ENCODE measurements around the gene TBCE. TPM values are rescaled to one million over a fixed set of nuclear protein-coding genes. Genes with fewer than 3 reads are reported as not detected.

Gene TBCE
- total and polyA plus RNA-seq, 9 of the 15 experiments (the other 6 are each of a cell fraction or from before 2014, with no cell fraction given): 52.6 to 92.1 (median 82.1) TPM

GRCh38 chr1:235329139-235329902, 37.9 kb upstream of the TBCE start:
- H3K4me2 ChIP-seq (ENCODE audit: insufficient read depth, low read length): peak overlapping the region; percentile 98
- ATAC-seq: peak; percentile 14
- CTCF ChIA-PET (ENCODE audit: low intra/inter-chr PET ratio): interaction anchor here (1.3 kb wide), 1 partner anchor 85 kb away, joined by 6 read pairs; no protein-coding TSS in a partner anchor
- no peak for FAIRE-seq
- H3K9me1 ChIP-seq (ENCODE audit: control insufficient read depth, insufficient read depth, low read length): no peaks in the 10 kb centered on the region
- POLR2A ChIA-PET: interaction anchor here (0.6 to 2.1 kb wide), 10 partner anchors 13 to 247 kb away, joined by 3 to 12 read pairs (median 3); partner anchors contain the start of gene TBCE
- intact Hi-C loops (cut with micrococcal nuclease) (loop anchor here (2.0 kb wide), 2 partner anchors 85 to 175 kb away; partner anchors contain the start of gene B3GALNT2), in situ Hi-C loops (cut with MboI) (no loop called here)
- H3K79me2 ChIP-seq (ENCODE audit: control insufficient read depth, insufficient read depth, low read length): peaks cover 92% of the 10 kb centered on the region
- BruUV-seq (replicated peaks): TSS peak; percentile 65
- H4K20me1 ChIP-seq (replicated peaks; ENCODE audit: control insufficient read depth, insufficient read depth, low read length): no peaks in the 10 kb centered on the region; the same call in 1 of the 2 replicates
- H3K9me3 ChIP-seq (replicated peaks; ENCODE audit: control insufficient read depth, insufficient read depth, low read depth, low read length): no peaks in the 10 kb centered on the region
- peak overlapping the region; percentile 98 for H2AFZ ChIP-seq (ENCODE audit: low read depth, low read length)
- peaks cover 24% of the 10 kb centered on the region; the same call in 2 of the 3 replicates for H3K36me3 ChIP-seq (ENCODE audit: control insufficient read depth, insufficient read depth, low read length)
- WGBS (ENCODE audit: insufficient coverage, low coverage, missing lambda C conversion rate): 2% methylated on average over 24 of the region's 24 CpGs
- DNase-seq (ENCODE audit: extremely low read depth in 1 of 4, low spot score in 3 of 4): peak in 2 of 4 experiments; percentile 18 to 73
- H3K4me3 ChIP-seq: peak overlapping the region; percentile 82
- peak overlapping the region; percentile 97 for H3K27ac ChIP-seq (ENCODE audit: extremely low read depth, low read depth, low read length)
- H3K27me3 ChIP-seq (ENCODE audit: control insufficient read depth in 2 of 2, insufficient read depth in 2 of 2, low read length in 2 of 2): no peaks in the 10 kb centered on the region
- H3K4me1 ChIP-seq (replicated peaks in 1 of 2; ENCODE audit: control insufficient read depth in 2 of 2, insufficient read depth in 2 of 2, low read length in 2 of 2): peaks cover 13 to 15% of the 10 kb centered on the region in 2 experiments; a peak in 3 of 5 replicates
- peak overlapping the region; percentile 92 for H3K9ac ChIP-seq (ENCODE audit: insufficient read depth in 1 of 2, low read depth in 2 of 2, low read length in 2 of 2)
- TF ChIP-seq OTX1 (CRISPR knock-in tag; IDR thresholded peaks at IDR 0.05) (peak; percentile 84; the same call in 1 of the 2 replicates), ELF2 (CRISPR knock-in tag; IDR thresholded peaks at IDR 0.05) (0 out of 2 replicates have a peak, but pooled peaks have one; percentile 47), CBX8 (IDR thresholded peaks at IDR 0.05; ENCODE audit: borderline replicate concordance, extremely low read depth, low read depth, low read length, poor library complexity, severe bottlenecking) (no peak), SAP30 (IDR thresholded peaks at IDR 0.05; ENCODE audit: borderline replicate concordance, insufficient read depth, low read depth, low read length, poor library complexity, severe bottlenecking) (peak; percentile 31), SIRT6 (IDR thresholded peaks at IDR 0.05; ENCODE audit: low read depth, low read length) (no peak), ARID2 (IDR thresholded peaks at IDR 0.05) (0 out of 2 replicates have a peak, but pooled peaks have one; percentile 42), MYBL2 (IDR thresholded peaks at IDR 0.05; ENCODE audit: low read depth) (no peak), MYBL2 (CRISPR knock-in tag; IDR thresholded peaks at IDR 0.05; ENCODE audit: borderline replicate concordance) (no peak), ZSCAN29 (IDR thresholded peaks at IDR 0.05) (0 out of 2 replicates have a peak, but pooled peaks have one; percentile 9), NRF1 (conservative IDR thresholded peaks at IDR 0.05 in 1 of 2, IDR thresholded peaks at IDR 0.05 in 1 of 2) (peak in 1 of 2 experiments; percentile 35; a peak in 2 of 4 replicates), U2AF1 (optimal IDR thresholded peaks at IDR 0.05; ENCODE audit: low read depth, low read length) (no peak), ELF4 (CRISPR knock-in tag; IDR thresholded peaks at IDR 0.05) (peak; percentile 67; the same call in 1 of the 2 replicates), GABPA (tag; conservative IDR thresholded peaks at IDR 0.05; ENCODE audit: low read depth) (0 out of 2 replicates have a peak, but pooled peaks have one; percentile 80), TRIM28 (IDR thresholded peaks at IDR 0.05) (no peak), PHB2 (IDR thresholded peaks at IDR 0.05; ENCODE audit: low read depth) (peak; percentile 27; the same call in 1 of the 2 replicates), SMARCB1 (IDR thresholded peaks at IDR 0.05; ENCODE audit: insufficient read length, low read depth) (no peak), NR1H2 (CRISPR knock-in tag; IDR thresholded peaks at IDR 0.05) (0 out of 2 replicates have a peak, but pooled peaks have one; percentile 58)
- TF ChIP-seq, protein P1, sequence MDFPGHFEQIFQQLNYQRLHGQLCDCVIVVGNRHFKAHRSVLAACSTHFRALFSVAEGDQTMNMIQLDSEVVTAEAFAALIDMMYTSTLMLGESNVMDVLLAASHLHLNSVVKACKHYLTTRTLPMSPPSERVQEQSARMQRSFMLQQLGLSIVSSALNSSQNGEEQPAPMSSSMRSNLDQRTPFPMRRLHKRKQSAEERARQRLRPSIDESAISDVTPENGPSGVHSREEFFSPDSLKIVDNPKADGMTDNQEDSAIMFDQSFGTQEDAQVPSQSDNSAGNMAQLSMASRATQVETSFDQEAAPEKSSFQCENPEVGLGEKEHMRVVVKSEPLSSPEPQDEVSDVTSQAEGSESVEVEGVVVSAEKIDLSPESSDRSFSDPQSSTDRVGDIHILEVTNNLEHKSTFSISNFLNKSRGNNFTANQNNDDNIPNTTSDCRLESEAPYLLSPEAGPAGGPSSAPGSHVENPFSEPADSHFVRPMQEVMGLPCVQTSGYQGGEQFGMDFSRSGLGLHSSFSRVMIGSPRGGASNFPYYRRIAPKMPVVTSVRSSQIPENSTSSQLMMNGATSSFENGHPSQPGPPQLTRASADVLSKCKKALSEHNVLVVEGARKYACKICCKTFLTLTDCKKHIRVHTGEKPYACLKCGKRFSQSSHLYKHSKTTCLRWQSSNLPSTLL (IDR thresholded peaks at IDR 0.05): peak; percentile 9; the same call in 1 of the 2 replicates
- TF ChIP-seq, protein P2, sequence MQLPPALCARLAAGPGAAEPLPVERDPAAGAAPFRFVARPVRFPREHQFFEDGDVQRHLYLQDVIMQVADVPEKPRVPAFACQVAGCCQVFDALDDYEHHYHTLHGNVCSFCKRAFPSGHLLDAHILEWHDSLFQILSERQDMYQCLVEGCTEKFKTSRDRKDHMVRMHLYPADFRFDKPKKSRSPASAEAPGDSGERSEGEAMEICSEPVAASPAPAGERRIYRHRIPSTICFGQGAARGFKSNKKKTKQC (CRISPR knock-in tag; IDR thresholded peaks at IDR 0.05): no peak; the same call in 1 of the 2 replicates
